ENCODE data around the gene RBPJ. TPM values are rescaled to one million over a fixed set of nuclear protein-coding genes. Genes with fewer than 3 reads are reported as not detected.

Gene RBPJ
- total RNA-seq, 1 experiment from 2014 or later: 115 TPM

DNA sequence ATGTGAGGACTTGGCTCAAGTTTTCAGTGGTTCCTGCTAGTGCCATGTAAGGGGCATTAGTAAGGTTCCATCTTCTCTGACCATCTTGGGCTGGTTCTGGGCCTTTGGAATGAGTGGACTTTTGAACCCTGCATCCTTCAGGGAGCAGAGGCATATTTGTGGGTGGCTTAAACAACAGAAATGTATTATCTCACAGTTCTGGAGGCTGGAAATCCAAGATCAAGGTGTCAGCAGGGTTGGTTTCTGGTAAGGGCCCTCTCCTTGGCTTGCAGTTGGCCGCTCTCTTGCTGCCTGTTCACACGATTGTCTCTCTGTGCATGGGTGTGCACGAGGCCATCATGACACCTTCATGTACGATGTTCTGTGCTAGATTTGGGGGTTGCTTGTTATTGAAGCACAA is 148.2 kb downstream of the RBPJ start:
- no peaks in the 10 kb centered on the region for H3K27me3 ChIP-seq
- no peaks in the 10 kb centered on the region for H3K36me3 ChIP-seq
- no peak overlapping the region for H3K4me3 ChIP-seq
- DNase-seq: no peak
- no peak overlapping the region for H3K27ac ChIP-seq
- 0 out of 2 replicates have a peak, but pooled peaks cover 5% of the 10 kb centered on the region for H3K9me3 ChIP-seq (replicated peaks)
- peaks cover 13% of the 10 kb centered on the region for H3K4me1 ChIP-seq

DNA sequence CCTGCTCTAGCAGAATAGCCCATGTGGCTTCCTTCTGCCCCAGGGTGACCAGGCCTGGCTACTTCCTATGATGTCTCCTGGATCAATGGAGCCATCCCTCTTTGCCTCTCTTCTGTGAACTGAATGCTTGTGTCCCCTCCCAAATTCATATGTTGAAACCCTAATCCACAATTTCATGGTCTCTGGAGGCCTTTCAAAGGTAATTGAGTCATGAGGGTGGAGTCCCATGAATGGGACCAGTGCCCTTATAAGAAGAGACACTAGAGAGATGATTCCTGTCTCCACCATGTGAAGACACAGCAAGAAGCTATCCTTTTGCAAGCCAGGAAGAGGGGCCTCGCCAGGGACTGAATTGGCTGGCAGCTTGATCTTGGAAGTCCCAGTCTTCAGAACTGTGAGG is 151.1 kb downstream of the RBPJ start:
- Histone ChIP-seq H3K36me3 (no peaks in the 10 kb centered on the region), H3K27me3 (no peaks in the 10 kb centered on the region), H3K9me3 (replicated peaks) (0 out of 2 replicates have a peak, but pooled peaks cover 5% of the 10 kb centered on the region), H3K4me3 (no peak overlapping the region), H3K4me1 (peaks cover 27% of the 10 kb centered on the region), H3K27ac (no peak overlapping the region)
- peak in 1 of 2 experiments; percentile 37 for DNase-seq

DNA sequence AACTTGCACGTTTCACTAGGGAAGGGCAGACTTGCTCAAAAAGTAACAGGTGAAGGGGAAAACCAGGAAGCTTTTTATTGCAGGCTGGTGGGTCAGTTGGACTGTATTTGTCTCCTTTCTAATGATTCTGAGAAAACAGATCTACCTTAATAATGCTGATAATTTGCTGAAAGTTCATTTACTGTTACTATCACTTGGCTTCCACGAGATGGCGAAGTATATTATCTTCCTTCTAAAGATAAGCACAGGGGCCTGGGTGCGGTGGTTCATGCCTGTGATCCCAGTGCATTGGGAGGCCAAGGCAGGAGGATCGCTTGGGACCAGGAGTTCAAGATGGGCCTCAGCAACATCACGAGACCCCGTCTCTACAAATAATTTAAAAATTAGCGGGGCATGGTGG is 153.1 kb downstream of the RBPJ start:
- 0 out of 2 replicates have a peak, but pooled peaks cover 5% of the 10 kb centered on the region for H3K9me3 ChIP-seq (replicated peaks)
- DNase-seq: no peak
- peak overlapping the region; percentile 30 for H3K27ac ChIP-seq
- peaks cover 24% of the 10 kb centered on the region for H3K4me1 ChIP-seq
- H3K36me3 ChIP-seq: no peaks in the 10 kb centered on the region
- H3K27me3 ChIP-seq: no peaks in the 10 kb centered on the region
- H3K4me3 ChIP-seq: no peak overlapping the region

DNA sequence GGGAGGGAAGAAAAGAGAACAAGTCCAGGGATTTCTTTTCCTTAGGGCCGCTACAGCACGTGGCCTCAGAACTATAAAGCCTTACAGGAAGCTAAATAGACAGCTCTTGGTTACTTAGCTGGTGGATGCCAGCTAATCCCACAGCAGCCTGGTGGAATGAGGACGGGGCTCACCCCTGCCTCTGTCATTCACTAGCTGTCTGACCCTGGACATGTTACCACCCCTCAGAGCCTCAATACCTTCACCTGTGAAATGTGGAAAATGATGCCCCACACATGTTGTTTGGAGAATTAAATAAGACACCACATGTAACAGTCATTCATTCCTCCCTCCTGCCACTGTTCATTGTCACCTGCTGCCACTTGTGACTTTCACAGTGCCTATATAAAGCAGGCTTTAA is 153.7 kb downstream of the RBPJ start:
- no peak overlapping the region for H3K4me3 ChIP-seq
- H3K36me3 ChIP-seq: no peaks in the 10 kb centered on the region
- H3K27ac ChIP-seq: peak overlapping the region; percentile 30
- H3K9me3 ChIP-seq (replicated peaks): 0 out of 2 replicates have a peak, but pooled peaks cover 5% of the 10 kb centered on the region
- DNase-seq: peak; percentile 73 to 88
- no peaks in the 10 kb centered on the region for H3K27me3 ChIP-seq
- peaks cover 24% of the 10 kb centered on the region for H3K4me1 ChIP-seq

GRCh38 chr4:26475716-26476115 is 154.9 kb downstream of the RBPJ start:
- Histone ChIP-seq H3K4me3 (no peak overlapping the region), H3K27me3 (no peaks in the 10 kb centered on the region), H3K36me3 (no peaks in the 10 kb centered on the region), H3K9me3 (replicated peaks) (0 out of 2 replicates have a peak, but pooled peaks cover 3% of the 10 kb centered on the region), H3K4me1 (peaks cover 24% of the 10 kb centered on the region), H3K27ac (no peak overlapping the region)
- DNase-seq: no peak

DNA sequence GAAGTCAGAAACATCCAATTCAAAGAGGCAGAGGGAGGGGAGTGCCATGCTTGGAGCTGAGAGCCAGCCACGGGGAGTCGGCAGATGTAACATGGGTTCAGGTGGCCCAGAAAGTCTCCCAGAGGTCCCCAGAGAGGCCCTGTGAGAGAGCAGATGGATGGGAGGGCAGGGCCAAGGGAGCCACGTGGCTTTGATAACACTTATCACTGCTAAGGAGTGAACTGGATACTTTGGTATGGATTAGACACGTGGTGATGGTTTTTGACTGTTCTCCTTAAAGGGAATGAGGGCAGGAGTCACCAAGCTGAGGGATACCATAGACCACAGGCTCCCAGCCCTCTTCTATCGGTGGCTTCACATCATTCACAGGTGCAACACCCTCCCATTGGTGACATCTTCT is 155.7 kb downstream of the RBPJ start:
- H3K27ac ChIP-seq: no peak overlapping the region
- no peaks in the 10 kb centered on the region for H3K27me3 ChIP-seq
- H3K4me3 ChIP-seq: no peak overlapping the region
- peaks cover 26% of the 10 kb centered on the region for H3K4me1 ChIP-seq
- H3K9me3 ChIP-seq (replicated peaks): 0 out of 2 replicates have a peak, but pooled peaks cover 3% of the 10 kb centered on the region
- no peak for DNase-seq
- no peaks in the 10 kb centered on the region for H3K36me3 ChIP-seq

DNA sequence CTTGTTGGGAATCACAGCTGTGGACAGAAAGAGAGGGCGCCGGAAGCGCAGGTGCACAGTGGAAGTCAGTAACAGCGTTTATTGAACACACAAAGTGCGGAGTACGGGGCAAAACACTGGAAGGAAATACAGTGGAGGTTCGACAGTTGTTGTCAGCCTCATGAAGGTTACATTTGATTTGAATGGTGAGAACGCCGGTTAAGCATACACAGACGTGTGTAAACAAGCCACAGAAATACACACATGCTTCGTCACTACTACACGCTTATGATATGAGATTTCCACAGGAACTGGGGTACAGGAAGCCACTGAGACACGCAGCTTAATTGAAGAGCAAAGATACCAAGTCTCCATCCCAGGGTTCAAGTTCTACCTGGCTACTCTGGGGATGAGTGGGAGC is 157.5 kb downstream of the RBPJ start:
- DNase-seq: no peak
- H3K4me3 ChIP-seq: no peak overlapping the region

GRCh38 chr4:26482508-26483462 is 162.0 kb downstream of the RBPJ start:
- DNase-seq: peak; percentile 68 to 87
- no peak overlapping the region for H3K4me3 ChIP-seq
- no peaks in the 10 kb centered on the region for H3K36me3 ChIP-seq
- peak overlapping the region; percentile 65 for H3K27ac ChIP-seq
- peaks cover 33% of the 10 kb centered on the region for H3K4me1 ChIP-seq
- no peaks in the 10 kb centered on the region for H3K27me3 ChIP-seq
- no peaks in the 10 kb centered on the region for H3K9me3 ChIP-seq (replicated peaks)

More for the DNA sequence above, 157.5 kb downstream of the RBPJ start:
- Histone ChIP-seq H3K4me1 (peaks cover 38% of the 10 kb centered on the region), H3K9me3 (replicated peaks) (0 out of 2 replicates have a peak, but pooled peaks cover 3% of the 10 kb centered on the region), H3K27me3 (no peaks in the 10 kb centered on the region), H3K36me3 (no peaks in the 10 kb centered on the region), H3K27ac (no peak overlapping the region)

DNA sequence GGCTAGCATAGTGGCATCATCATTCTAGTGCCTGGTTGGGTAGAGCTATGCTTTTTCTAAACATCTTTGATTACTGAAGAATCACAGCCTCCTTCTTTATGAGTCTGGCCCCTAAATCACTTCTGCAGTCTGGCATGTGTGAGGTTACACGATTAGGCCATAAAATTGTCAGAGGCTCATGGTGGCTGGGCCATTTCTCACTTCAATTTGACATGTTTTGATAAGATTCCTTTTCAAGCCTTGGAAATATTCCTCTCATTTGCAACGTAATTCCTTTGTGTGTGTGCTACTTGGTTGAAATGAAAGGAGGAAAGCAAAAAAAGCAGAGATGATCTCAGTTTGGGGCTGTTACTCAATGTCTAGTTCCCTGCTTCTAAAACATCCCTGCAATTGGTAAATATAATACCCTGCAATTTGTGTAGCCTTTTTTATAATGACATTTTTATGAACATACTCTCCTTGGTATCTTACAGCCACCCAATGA is 163.3 kb downstream of the RBPJ start:
- Histone ChIP-seq H3K4me1 (peaks cover 33% of the 10 kb centered on the region), H3K36me3 (no peaks in the 10 kb centered on the region), H3K27me3 (no peaks in the 10 kb centered on the region), H3K27ac (peak overlapping the region; percentile 65), H3K4me3 (no peak overlapping the region), H3K9me3 (replicated peaks) (no peaks in the 10 kb centered on the region)
- DNase-seq: no peak

- Histone ChIP-seq H3K4me3 (no peak overlapping the region), H3K36me3 (no peaks in the 10 kb centered on the region), H3K4me1 (peaks cover 33% of the 10 kb centered on the region), H3K27ac (no peak overlapping the region; the same call in 1 of the 2 replicates), H3K27me3 (no peaks in the 10 kb centered on the region), H3K9me3 (replicated peaks) (no peaks in the 10 kb centered on the region)
- no peak for DNase-seq
Measured at GRCh38 chr4:26484516-26484915, 163.7 kb downstream of the RBPJ start.

Other genes starting within 250 kb of the RBPJ start
- 0.61 and 1.1 TPM in 2 replicates for gene CCKAR, start 169.5 kb downstream of the RBPJ start, total RNA-seq (2014; rRNA removed; shearing (Covaris generic))

Data from SJCRH30 (cell line).